ENCODE data around the gene MICAL3.
"Not testable (repeated sequence)": the region's sequence is repeated elsewhere in the genome, so short reads cannot be mapped to it uniquely, and the experiment has no call there.

MICAL3 gene

DNA sequence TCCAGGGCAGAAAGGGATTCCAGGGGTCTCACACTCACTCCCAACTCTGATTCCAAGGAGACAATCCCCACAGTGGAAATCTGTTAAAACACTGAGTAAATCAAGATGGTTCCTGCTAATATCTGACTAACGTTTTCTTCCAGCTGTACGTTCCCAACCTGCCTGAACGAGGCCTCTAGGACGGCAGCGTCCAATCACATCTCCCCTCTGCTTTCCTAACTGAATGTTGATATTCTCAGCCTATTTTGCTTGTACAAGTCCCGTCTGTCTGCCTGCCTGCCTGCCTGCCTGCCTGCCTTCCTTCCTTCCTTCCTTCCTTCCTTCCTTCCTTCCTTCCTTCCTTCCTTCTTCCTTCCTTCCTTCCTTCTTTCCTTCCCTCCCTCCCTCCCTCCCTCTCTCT lies 39.4 kb upstream of the MICAL3 start:
- H3K27ac Mint-ChIP-seq; DNase-seq; H3K4me1 Mint-ChIP-seq (ENCODE audit: low read depth); H3K36me3 Mint-ChIP-seq (ENCODE audit: low read depth); H3K4me3 Mint-ChIP-seq; H3K9me3 Mint-ChIP-seq: not testable (repeated sequence)
- peaks cover 47% of the 10 kb centered on the region for H3K27me3 Mint-ChIP-seq

DNA sequence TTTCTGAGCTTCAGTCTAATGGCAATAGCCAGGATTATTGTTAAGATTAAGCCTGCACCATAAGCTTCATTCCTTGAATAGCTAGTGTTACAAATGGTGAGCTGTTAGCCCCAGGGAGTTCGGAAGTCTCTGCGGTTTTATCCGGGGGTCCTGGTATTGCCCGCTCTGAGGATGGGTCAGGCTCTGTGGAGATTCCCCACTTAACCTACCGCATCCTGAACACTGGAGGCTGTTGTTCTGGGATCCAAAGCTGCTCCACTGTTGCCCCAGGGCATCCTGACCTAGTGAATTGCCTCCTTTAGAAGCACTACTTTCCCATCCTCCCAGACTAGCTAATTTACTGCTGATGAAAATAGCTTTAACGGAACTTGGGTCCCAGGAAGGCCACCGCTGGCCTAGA lies 38.9 kb upstream of the MICAL3 start:
- no peaks in the 10 kb centered on the region for H3K36me3 Mint-ChIP-seq (ENCODE audit: low read depth)
- DNase-seq, result no peak
- H3K4me1 Mint-ChIP-seq (ENCODE audit: low read depth), result peaks cover 4% of the 10 kb centered on the region
- no peaks in the 10 kb centered on the region for H3K9me3 Mint-ChIP-seq
- peaks cover 47% of the 10 kb centered on the region for H3K27me3 Mint-ChIP-seq
- no peak overlapping the region for H3K4me3 Mint-ChIP-seq
- H3K27ac Mint-ChIP-seq, result no peak overlapping the region

DNA sequence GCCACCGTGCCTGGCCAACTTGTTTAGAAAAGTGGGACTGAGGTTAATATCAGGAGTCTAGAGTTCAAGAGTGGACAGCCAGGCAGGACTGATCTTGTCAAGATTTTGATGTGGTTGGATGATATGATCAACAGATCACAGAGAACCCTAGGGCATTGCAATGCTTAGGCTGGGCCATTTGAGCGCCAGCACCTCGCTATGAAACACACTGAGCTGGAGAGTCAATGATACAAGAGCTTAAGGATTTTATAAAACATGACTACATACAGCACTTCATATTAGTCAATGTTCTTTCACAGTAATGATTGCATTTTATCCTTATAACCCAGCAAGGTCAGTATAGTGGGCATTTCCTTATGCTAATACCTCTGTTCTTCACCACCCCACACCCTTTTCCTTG lies 38.1 kb upstream of the MICAL3 start:
- Mint-ChIP-seq H3K27me3 (peaks cover 41% of the 10 kb centered on the region), H3K4me3 (no peak overlapping the region), H3K9me3 (no peaks in the 10 kb centered on the region), H3K36me3 (ENCODE audit: low read depth) (no peaks in the 10 kb centered on the region), H3K27ac (no peak overlapping the region), H3K4me1 (ENCODE audit: low read depth) (peaks cover 4% of the 10 kb centered on the region)
- no peak for DNase-seq

DNA sequence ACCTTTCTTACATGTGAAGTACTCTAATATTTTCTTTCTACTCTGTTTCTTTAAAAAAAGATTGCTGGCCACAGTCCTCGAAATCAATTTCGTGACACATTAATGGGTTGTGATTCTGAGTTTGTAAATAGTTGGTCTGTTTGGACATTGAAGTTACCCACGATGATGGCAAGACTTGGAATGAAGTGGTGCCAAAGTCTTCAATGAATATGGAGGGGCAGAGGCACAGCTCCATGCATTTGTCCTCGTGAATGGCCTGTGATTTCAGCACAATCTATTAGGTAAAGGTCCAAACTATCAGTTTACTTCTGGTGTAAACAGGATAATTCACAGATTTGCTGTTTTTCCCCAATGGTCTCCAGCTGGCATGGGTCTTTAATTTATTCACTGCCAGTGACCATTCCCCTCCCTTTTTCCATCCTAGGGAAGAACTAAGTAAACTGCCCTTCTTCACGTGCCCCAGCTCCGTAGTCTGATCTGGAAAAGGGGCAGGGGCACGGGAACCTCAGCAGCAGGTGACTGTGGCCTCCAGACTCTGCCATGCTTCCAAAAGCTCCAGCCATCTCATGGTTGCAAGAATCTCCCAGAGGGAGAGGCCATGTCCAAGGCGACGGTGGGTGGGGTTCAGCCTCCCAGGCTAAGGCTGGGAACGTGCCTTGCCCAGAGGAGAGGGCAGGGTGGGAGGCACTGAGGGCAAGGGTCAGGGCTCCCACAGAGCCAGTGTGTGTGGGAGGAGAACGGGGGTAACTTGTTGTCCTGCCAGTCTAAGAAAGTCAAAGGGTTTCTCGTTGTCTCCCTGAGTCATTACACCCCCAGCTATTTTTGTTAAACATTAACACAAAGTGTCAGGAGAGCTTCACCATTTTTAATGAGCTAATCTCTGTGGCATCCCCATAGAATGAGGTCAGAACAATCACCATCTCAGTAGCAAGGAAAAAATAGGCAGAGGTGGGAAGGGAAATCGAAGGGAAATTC lies 36.6 kb upstream of the MICAL3 start:
- Mint-ChIP-seq H3K36me3 (ENCODE audit: low read depth) (no peaks in the 10 kb centered on the region), H3K4me3 (no peak overlapping the region), H3K27ac (no peak overlapping the region), H3K9me3 (no peaks in the 10 kb centered on the region), H3K4me1 (ENCODE audit: low read depth) (peaks cover 4% of the 10 kb centered on the region), H3K27me3 (peaks cover 27% of the 10 kb centered on the region)
- DNase-seq, result no peak

DNA sequence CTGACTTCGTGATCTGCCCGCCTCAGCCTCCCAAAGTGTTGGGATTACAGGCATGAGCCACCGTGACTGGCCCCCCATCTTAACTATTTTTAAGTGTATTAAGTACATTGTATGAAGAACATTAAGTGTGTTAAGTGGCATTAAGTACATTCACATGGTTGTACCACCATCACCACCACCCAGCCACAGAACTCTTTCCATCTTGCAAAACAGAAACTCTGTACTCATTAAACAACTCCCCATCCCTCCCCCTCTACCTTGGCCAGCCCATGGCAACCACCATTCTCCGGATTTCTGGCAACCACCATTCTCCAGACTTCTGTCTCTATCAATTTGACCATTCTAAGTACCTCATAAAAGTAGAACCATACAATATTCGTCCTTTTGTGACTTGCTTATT lies 35.6 kb upstream of the MICAL3 start:
- peaks cover 18% of the 10 kb centered on the region for H3K27me3 Mint-ChIP-seq
- no peaks in the 10 kb centered on the region for H3K9me3 Mint-ChIP-seq
- no peak overlapping the region for H3K27ac Mint-ChIP-seq
- H3K4me3 Mint-ChIP-seq, result no peak overlapping the region
- peaks cover 4% of the 10 kb centered on the region for H3K4me1 Mint-ChIP-seq (ENCODE audit: low read depth)
- no peaks in the 10 kb centered on the region for H3K36me3 Mint-ChIP-seq (ENCODE audit: low read depth)
- DNase-seq, result no peak

DNA sequence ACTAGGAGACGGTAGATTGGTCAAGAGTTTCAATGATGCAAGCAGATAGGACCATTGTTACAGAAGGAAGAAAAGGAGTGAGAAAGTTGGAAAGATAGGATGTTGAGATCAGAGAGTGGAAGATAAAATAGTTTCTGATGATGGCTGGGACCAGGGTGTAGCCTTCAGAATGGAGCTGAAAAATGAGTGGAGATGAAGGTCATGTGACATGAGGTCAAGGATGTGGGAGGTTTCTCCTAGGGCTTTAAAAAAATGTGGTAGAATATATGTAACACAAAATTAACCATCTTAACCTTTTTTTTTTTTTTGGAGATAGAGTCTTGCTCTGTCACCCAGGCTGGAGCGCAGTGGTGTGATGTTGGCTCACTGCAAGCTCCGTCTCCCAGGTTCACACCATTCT lies 35.1 kb upstream of the MICAL3 start:
- Mint-ChIP-seq H3K27ac (no peak overlapping the region), H3K27me3 (peaks cover 13% of the 10 kb centered on the region), H3K4me1 (ENCODE audit: low read depth) (peaks cover 4% of the 10 kb centered on the region), H3K36me3 (ENCODE audit: low read depth) (no peaks in the 10 kb centered on the region), H3K4me3 (no peak overlapping the region), H3K9me3 (no peaks in the 10 kb centered on the region)
- no peak for DNase-seq

DNA sequence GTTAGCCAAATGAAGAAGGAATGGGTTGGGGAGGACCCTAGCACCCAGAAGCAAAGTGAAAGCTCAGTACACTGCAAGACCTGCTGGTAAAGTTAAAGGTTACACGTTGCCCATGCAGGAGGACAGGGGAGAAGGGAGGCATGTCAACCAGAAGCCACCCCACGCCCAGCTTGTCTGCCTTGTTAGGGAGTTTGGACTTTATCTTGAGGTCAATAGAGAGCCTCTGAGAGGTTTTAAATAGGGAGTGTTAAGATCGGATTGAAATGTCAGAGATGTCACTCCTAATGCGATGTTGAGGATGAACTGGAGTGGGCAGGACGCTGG lies 34.7 kb upstream of the MICAL3 start:
- Mint-ChIP-seq H3K27ac (no peak overlapping the region), H3K4me3 (no peak overlapping the region), H3K36me3 (ENCODE audit: low read depth) (no peaks in the 10 kb centered on the region), H3K4me1 (ENCODE audit: low read depth) (peaks cover 4% of the 10 kb centered on the region), H3K9me3 (no peaks in the 10 kb centered on the region), H3K27me3 (peaks cover 9% of the 10 kb centered on the region)
- no peak for DNase-seq

DNA sequence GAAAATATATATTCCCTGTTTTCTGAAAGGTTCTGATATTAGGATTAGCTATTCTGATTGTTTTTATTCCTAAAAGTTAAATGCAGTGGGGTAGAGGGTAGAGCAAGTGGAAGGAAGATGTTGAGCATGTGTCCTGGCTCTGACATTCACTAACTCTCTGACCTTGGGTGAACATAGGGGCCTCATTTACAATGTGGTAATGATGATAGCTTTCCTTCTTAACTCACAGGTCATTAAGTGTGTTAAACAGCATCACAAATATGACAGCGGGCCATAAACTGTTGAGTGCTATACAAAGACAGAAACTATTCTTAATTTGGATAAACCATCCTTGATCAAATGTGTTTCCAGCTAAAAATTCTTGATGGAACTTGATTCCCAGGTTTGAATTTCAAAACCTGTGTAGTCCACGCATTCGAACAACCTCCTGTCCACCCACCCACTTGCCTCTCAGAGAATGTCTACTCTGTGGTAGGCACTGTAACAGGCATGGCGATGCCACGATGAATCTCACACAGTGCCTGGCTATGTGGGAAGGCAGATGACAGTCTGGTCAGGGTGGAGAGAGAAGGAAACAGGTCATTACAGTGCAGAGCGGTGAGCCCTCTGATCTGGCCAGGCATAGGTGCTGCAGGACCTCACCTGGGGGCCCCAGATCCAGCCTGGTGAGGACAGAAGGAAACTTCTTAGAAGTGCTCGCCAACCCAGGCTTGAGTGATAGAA lies 34.2 kb upstream of the MICAL3 start:
- DNase-seq, result no peak
- H3K4me1 Mint-ChIP-seq (ENCODE audit: low read depth), result peaks cover 4% of the 10 kb centered on the region
- no peaks in the 10 kb centered on the region for H3K36me3 Mint-ChIP-seq (ENCODE audit: low read depth)
- no peaks in the 10 kb centered on the region for H3K9me3 Mint-ChIP-seq
- no peak overlapping the region for H3K27ac Mint-ChIP-seq
- H3K27me3 Mint-ChIP-seq, result peaks cover 6% of the 10 kb centered on the region
- no peak overlapping the region for H3K4me3 Mint-ChIP-seq

DNA sequence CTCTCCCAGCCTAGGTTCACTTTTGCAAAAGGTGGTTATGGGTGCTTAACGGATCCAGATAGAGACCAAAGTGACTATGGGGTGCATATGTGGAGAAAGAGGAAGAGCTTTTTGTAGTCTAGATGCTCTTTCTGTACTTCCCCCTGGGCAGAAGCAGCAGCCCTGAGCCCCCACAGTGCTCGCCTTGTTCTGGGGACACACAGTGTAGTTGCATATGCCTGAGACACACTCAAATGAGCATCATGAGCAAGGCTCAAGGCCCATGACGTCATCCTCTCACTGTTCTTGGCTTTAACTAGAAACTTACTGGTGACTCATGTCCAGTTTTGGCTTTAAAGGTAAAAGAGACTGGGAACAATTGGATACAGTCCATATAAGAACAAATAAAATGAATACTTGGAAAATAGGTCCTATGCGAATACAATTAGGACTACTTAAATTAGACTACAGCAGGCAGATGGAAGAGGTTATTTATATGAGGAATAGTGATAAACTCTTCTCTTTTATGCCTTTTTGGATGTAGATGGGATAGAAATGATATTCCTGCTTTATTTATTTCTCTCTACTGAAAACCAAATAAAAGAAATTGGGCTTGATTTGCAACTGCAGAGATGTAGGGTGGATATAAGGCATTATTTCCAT lies 33.3 kb upstream of the MICAL3 start:
- H3K4me3 Mint-ChIP-seq, result no peak overlapping the region
- no peak overlapping the region for H3K27ac Mint-ChIP-seq
- H3K27me3 Mint-ChIP-seq, result peaks cover 6% of the 10 kb centered on the region
- peaks cover 4% of the 10 kb centered on the region for H3K4me1 Mint-ChIP-seq (ENCODE audit: low read depth)
- DNase-seq, result no peak
- no peaks in the 10 kb centered on the region for H3K9me3 Mint-ChIP-seq
- H3K36me3 Mint-ChIP-seq (ENCODE audit: low read depth), result no peaks in the 10 kb centered on the region

DNA sequence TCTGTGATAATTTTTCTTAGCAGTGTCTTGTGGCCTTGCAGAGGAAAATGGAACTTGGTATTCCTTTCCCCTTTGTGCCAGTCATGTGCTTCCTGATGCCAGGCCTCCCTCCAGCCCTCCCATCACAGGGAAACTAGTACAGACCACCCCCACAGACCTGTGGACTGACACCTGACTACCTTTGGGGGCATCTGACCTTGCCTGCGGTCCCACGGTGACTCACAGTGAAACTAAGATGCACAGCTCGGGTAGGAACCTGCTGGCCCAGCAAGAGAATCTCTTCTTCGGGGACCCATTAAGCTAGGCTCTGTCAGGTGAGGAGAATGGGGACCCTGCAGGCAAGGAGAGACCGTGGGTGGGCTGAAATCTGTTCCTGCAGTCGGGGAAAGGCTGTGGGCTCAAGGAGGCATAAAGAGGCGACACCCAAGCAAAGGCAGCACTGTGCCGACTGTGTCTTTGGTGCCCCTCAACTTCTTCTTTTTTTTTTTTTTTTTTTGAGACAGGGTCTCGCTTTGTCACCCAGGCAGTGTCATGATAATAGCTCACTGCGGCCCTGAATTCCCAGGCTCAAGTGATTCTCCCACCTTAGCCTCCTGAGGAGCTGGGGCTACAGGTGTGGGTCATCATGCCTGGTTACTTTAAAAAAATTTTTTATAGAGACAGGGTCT lies 32.6 kb upstream of the MICAL3 start:
- Mint-ChIP-seq H3K4me3 (no peak overlapping the region), H3K4me1 (ENCODE audit: low read depth) (peaks cover 4% of the 10 kb centered on the region), H3K9me3 (no peaks in the 10 kb centered on the region), H3K27ac (no peak overlapping the region), H3K36me3 (ENCODE audit: low read depth) (no peaks in the 10 kb centered on the region), H3K27me3 (peaks cover 4% of the 10 kb centered on the region)
- DNase-seq, result no peak

DNA sequence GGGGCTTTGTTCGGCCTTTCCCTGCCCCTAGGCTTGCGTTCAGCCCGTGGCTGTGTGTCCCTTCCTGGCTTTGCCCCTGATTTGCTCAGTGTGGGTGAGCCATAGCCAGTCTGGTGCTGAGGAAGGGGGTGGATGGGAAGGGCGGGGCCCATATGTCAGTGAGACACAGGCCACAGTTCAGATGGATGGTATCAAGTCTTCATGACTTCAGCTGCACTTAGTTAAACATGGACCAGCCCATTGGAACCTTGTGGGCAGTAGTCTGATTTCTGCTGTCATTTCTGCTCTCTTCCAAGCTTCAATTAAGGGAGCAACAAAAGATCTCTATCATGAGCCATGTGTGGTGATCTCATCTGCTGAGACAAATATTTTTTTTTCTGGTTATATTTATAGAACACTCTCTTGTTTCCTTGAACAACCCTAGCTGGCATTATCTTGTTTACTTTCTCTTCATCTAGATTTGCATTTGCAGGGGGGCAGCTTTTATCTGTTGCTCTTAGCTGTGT lies 31.9 kb upstream of the MICAL3 start:
- no peaks in the 10 kb centered on the region for H3K9me3 Mint-ChIP-seq
- no peaks in the 10 kb centered on the region for H3K36me3 Mint-ChIP-seq (ENCODE audit: low read depth)
- no peak overlapping the region for H3K27ac Mint-ChIP-seq
- no peak for DNase-seq
- H3K4me3 Mint-ChIP-seq, result no peak overlapping the region
- peaks cover 2% of the 10 kb centered on the region for H3K27me3 Mint-ChIP-seq
- H3K4me1 Mint-ChIP-seq (ENCODE audit: low read depth), result peaks cover 4% of the 10 kb centered on the region

DNA sequence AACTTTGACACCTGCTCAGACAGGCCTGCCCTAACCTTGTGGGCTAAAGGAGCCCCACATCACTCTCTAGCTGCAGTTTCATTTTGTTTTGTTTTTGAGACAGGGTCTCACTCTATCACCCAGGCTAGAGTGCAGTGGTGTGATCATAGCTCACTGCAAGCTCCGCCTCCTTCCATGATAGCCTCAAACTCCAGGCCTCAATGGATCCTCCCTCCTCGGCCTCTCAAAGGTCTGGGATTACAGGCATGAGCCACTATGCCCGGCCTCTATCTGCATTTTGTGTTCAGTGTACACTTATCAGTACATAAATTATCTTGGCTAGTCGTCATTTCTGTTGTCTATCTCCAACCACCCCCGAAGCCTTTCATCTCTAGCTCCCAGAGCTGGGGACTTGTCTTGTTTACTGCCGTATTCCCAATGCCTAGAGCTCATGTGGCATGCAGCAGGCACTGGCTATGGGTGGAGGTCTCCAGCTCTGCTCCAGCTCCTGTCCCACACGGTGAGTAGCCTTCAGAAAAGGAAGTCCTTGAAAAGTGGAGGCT lies 31.3 kb upstream of the MICAL3 start:
- no peak overlapping the region for H3K4me3 Mint-ChIP-seq
- H3K9me3 Mint-ChIP-seq, result no peaks in the 10 kb centered on the region
- peaks cover 4% of the 10 kb centered on the region for H3K4me1 Mint-ChIP-seq (ENCODE audit: low read depth)
- no peaks in the 10 kb centered on the region for H3K27me3 Mint-ChIP-seq
- H3K36me3 Mint-ChIP-seq (ENCODE audit: low read depth), result no peaks in the 10 kb centered on the region
- H3K27ac Mint-ChIP-seq, result no peak overlapping the region
- DNase-seq, result no peak

DNA sequence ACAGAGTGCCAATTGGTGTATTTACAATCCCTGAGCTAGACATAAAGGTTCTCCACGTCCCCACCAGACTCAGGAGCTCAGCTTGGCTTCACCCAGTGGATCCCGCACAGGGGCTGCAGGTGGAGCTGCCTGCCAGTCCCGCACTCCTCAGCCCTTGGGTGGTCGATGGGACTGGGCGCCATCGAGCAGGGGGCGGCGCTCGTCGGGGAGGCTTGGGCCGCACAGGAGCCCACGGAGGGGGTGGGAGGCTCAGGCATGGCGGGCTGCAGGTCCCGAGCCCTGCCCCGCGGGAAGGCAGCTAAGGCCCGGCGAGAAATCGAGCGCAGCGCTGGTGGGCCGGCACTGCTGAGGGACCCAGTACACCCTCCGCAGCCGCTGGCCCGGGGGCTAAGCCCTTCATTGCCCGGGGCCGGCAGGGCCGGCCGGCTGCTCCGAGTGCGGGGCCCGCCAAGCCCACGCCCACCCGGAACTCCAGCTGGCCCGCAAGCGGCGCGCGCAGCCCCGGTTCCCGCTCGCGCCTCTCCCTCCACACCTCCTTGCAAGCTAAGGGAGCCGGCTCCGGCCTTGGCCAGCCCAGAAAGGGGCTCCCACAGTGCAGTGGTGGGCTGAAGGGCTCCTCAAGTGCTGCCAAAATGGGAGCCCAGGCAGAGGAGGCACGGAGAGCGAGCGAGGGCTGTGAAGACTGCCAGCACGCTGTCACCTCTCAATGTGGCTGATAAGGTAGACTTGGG lies 29.0 kb upstream of the MICAL3 start:
- H3K36me3 Mint-ChIP-seq (ENCODE audit: low read depth); H3K4me3 Mint-ChIP-seq; DNase-seq; H3K27ac Mint-ChIP-seq; H3K9me3 Mint-ChIP-seq; H3K4me1 Mint-ChIP-seq (ENCODE audit: low read depth); H3K27me3 Mint-ChIP-seq: not testable (repeated sequence)

DNA sequence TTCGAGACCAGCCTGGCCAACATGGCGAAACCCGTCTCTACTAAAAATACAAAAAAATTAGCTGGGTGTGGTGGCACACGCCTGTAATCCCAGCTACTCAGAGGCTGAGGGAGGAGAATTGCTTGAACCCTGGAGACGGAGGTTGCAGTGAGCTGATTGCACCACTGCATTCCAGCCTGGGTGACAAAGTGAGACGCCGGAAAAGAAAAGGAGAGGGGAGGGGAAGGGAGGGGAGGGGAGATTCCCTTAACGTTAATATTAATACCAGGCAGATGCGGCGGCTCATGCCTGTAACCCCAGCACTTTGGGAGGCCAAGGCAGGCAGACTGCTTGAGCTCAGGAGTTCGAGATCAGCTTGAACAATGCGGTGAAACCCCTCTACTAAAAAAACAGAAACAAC lies 26.8 kb upstream of the MICAL3 start:
- H3K27me3 Mint-ChIP-seq; H3K36me3 Mint-ChIP-seq (ENCODE audit: low read depth): not testable (repeated sequence)

More for the DNA sequence above, 26.8 kb upstream of the MICAL3 start:
- not testable (repeated sequence) for H3K4me1 Mint-ChIP-seq (ENCODE audit: low read depth); H3K9me3 Mint-ChIP-seq; DNase-seq; H3K27ac Mint-ChIP-seq; H3K4me3 Mint-ChIP-seq
